ENCODE measurements around the gene ZNF497.
"Not testable (repeated sequence)": the region's sequence is repeated elsewhere in the genome, so short reads cannot be mapped to it uniquely, and the experiment has no call there.

Gene ZNF497

GRCh38 chr19:58315580-58315979, 47.0 kb downstream of the ZNF497 start:
- Histone ChIP-seq H3K36me3 (ENCODE audit: insufficient read depth) (peaks cover 9% of the 10 kb centered on the region; the same call in 1 of the 2 replicates), H2AFZ (ENCODE audit: low read depth) (no peak overlapping the region), H3K4me1 (ENCODE audit: low read depth, poor library complexity, severe bottlenecking) (no peaks in the 10 kb centered on the region), H4K20me1 (ENCODE audit: insufficient read depth) (no peaks in the 10 kb centered on the region), H3K9ac (no peak overlapping the region), H3K27me3 (ENCODE audit: insufficient read depth, low read depth) (no peaks in the 10 kb centered on the region), H3K79me2 (ENCODE audit: insufficient read depth, low read depth) (no peaks in the 10 kb centered on the region), H3K27ac (no peak overlapping the region), H3K4me3 (IDR thresholded peaks at IDR 0.05; ENCODE audit: insufficient read depth, low read depth, low read length) (no peak overlapping the region), H3K4me2 (no peak overlapping the region)
- no peak for TF ChIP-seq CTCF (conservative IDR thresholded peaks at IDR 0.05; ENCODE audit: low read depth, low read length)

DNA sequence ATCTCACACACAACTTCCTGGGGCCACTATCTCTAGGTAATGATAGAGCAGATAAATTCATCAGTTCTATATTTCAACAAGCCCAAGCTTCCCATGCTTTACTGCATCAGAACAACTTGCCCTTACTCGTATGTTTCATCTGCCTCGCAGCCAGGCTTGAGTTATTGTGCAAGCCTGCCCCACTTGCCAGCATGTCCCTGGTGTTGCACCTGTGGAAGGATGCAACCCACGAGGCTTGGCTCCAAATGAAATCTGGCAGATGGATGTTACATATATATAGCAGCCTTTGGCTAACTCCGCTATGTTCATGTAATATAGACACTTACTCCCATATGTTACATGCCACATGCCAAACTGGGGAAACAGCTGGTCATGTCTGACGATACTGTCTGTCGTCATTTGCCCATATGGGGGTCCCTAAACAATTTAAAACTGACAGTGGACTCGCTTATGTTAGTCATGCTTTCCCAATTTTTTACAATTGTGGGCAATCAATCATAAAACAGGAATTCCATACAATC, 51.1 kb downstream of the ZNF497 start:
- H3K36me3 ChIP-seq (ENCODE audit: insufficient read depth), result peaks cover 27% of the 10 kb centered on the region; the same call in 1 of the 2 replicates
- H3K79me2 ChIP-seq (ENCODE audit: insufficient read depth, low read depth), result no peaks in the 10 kb centered on the region
- no peak overlapping the region for H3K4me3 ChIP-seq (IDR thresholded peaks at IDR 0.05; ENCODE audit: insufficient read depth, low read depth, low read length)
- no peak overlapping the region for H3K27ac ChIP-seq
- no peak overlapping the region for H3K9ac ChIP-seq
- H3K4me1 ChIP-seq (ENCODE audit: low read depth, poor library complexity, severe bottlenecking), result peaks cover 3% of the 10 kb centered on the region
- H3K27me3 ChIP-seq (ENCODE audit: insufficient read depth, low read depth), result no peaks in the 10 kb centered on the region
- no peak overlapping the region for H2AFZ ChIP-seq (ENCODE audit: low read depth)
- no peak overlapping the region for H3K4me2 ChIP-seq
- H4K20me1 ChIP-seq (ENCODE audit: insufficient read depth), result no peaks in the 10 kb centered on the region
- TF ChIP-seq CTCF (conservative IDR thresholded peaks at IDR 0.05; ENCODE audit: low read depth, low read length), result no peak

DNA sequence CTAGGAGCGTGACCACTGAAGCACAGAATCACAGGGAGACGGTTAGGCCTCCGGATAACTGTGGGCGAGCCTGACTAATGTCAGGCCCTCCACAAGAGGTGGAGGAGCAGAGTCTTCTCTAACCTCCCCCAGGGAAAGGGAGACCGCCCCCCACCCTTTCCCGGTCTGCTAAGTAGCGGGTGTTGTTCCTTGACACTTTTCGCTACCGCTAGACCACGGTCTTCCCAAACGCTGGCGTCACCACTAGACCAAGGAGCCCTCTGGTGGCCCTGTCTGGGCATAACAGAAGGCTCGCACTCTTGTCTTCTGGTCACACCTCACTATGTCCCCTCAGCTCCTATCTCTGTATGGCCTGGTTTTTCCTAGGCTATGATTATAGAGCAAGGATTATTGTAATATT, 51.9 kb downstream of the ZNF497 start:
- H3K27me3 ChIP-seq (ENCODE audit: insufficient read depth, low read depth); H3K4me2 ChIP-seq; H3K27ac ChIP-seq; H3K9ac ChIP-seq; H2AFZ ChIP-seq (ENCODE audit: low read depth); H3K4me3 ChIP-seq (IDR thresholded peaks at IDR 0.05; ENCODE audit: insufficient read depth, low read depth, low read length); H4K20me1 ChIP-seq (ENCODE audit: insufficient read depth); H3K79me2 ChIP-seq (ENCODE audit: insufficient read depth, low read depth): not testable (repeated sequence)
- Histone ChIP-seq H3K4me1 (ENCODE audit: low read depth, poor library complexity, severe bottlenecking) (peaks cover 10% of the 10 kb centered on the region), H3K36me3 (ENCODE audit: insufficient read depth) (peaks cover 27% of the 10 kb centered on the region; the same call in 1 of the 2 replicates)

GRCh38 chr19:58307736-58308135, 54.8 kb downstream of the ZNF497 start:
- H3K4me2 ChIP-seq, result no peak overlapping the region

More at GRCh38 chr19:58307736-58308135, 54.8 kb downstream of the ZNF497 start:
- no peak overlapping the region for H3K4me3 ChIP-seq (IDR thresholded peaks at IDR 0.05; ENCODE audit: insufficient read depth, low read depth, low read length)
- no peak overlapping the region for H3K9ac ChIP-seq
- no peak overlapping the region for H2AFZ ChIP-seq (ENCODE audit: low read depth)
- H3K4me1 ChIP-seq (ENCODE audit: low read depth, poor library complexity, severe bottlenecking), result peaks cover 10% of the 10 kb centered on the region
- TF ChIP-seq CTCF (conservative IDR thresholded peaks at IDR 0.05; ENCODE audit: low read depth, low read length), result no peak
- no peaks in the 10 kb centered on the region for H3K27me3 ChIP-seq (ENCODE audit: insufficient read depth, low read depth)
- no peak overlapping the region for H3K27ac ChIP-seq
- peaks cover 7% of the 10 kb centered on the region; the same call in 1 of the 2 replicates for H3K79me2 ChIP-seq (ENCODE audit: insufficient read depth, low read depth)
- peaks cover 24% of the 10 kb centered on the region; the same call in 1 of the 2 replicates for H3K36me3 ChIP-seq (ENCODE audit: insufficient read depth)
- no peaks in the 10 kb centered on the region for H4K20me1 ChIP-seq (ENCODE audit: insufficient read depth)
